ENCODE measurements around the gene MOB3B.

The MOB3B gene

DNA sequence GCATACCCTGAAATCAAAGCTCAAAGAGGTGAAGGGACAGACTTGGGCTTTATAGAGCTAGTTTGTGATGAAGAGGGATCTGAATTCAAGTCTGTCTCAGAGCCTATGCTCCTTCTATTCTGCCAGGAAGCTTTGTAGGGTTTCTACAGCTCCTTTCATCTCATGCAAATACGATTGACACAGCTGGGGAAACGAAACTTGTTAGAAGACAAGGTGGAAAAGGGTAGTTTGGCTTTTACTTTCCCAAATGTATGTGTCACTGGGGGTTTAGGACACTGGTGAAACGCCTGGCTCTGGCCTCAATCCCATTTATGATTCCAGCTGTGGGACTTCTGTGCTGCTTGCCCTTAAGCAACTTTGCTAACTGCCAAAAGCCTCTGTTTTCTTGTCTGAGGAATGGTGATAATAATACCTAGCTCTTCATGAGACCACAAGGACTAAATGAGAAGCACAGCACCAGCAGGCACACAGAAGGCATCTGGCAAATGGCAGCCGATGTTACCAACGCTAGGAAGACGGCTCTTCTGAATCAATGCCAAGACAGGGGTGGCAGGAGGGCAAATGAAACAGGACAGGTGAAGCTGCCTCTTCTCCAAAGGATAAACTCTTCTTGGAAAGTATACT is 162.3 kb downstream of the MOB3B start:
- peak; percentile 71 for DNase-seq (ENCODE audit: low read depth)
- H3K4me3 ChIP-seq (ENCODE audit: low read depth, low read length), result no peak overlapping the region
- TF ChIP-seq, protein P1, sequence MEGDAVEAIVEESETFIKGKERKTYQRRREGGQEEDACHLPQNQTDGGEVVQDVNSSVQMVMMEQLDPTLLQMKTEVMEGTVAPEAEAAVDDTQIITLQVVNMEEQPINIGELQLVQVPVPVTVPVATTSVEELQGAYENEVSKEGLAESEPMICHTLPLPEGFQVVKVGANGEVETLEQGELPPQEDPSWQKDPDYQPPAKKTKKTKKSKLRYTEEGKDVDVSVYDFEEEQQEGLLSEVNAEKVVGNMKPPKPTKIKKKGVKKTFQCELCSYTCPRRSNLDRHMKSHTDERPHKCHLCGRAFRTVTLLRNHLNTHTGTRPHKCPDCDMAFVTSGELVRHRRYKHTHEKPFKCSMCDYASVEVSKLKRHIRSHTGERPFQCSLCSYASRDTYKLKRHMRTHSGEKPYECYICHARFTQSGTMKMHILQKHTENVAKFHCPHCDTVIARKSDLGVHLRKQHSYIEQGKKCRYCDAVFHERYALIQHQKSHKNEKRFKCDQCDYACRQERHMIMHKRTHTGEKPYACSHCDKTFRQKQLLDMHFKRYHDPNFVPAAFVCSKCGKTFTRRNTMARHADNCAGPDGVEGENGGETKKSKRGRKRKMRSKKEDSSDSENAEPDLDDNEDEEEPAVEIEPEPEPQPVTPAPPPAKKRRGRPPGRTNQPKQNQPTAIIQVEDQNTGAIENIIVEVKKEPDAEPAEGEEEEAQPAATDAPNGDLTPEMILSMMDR (IDR thresholded peaks at IDR 0.05; ENCODE audit: insufficient read depth, low read depth, low read length, missing control alignments), result no peak

DNA sequence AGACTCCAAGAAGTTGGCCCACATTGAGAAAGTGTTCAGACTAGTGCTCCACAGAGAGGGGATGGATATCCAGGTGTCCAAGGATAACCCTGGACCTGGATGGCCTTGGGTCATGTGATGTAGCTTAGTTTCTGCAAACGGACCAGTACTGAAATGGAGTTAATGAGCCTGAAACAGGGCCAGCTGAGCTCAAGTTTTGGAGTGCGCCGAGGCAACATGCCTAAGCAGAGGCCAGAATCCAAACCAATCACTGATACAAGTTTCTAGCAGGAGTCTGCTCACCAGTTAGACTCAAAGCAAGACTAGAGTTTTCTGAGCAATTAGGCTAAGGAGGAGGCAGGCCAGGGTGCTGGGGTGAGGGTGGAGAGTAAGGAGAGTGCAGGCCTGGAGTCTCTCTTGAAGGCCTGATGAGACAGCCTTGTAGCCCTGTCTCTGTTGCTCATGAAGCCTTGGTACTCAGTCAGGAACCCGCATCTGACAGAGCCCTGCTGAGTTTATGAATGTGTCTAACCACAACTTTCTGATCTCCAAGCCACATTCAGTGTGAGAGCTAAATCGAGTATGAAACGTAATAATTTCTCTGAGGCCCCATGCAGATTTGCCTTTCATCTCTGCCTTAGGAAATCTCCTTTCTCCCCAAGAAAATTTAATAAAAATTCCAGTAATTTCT is 163.8 kb downstream of the MOB3B start:
- TF ChIP-seq, protein P1 (IDR thresholded peaks at IDR 0.05; ENCODE audit: insufficient read depth, low read depth, low read length, missing control alignments), result no peak
- H3K4me3 ChIP-seq (ENCODE audit: low read depth, low read length), result no peak overlapping the region
- DNase-seq (ENCODE audit: low read depth), result peak; percentile 85

DNA sequence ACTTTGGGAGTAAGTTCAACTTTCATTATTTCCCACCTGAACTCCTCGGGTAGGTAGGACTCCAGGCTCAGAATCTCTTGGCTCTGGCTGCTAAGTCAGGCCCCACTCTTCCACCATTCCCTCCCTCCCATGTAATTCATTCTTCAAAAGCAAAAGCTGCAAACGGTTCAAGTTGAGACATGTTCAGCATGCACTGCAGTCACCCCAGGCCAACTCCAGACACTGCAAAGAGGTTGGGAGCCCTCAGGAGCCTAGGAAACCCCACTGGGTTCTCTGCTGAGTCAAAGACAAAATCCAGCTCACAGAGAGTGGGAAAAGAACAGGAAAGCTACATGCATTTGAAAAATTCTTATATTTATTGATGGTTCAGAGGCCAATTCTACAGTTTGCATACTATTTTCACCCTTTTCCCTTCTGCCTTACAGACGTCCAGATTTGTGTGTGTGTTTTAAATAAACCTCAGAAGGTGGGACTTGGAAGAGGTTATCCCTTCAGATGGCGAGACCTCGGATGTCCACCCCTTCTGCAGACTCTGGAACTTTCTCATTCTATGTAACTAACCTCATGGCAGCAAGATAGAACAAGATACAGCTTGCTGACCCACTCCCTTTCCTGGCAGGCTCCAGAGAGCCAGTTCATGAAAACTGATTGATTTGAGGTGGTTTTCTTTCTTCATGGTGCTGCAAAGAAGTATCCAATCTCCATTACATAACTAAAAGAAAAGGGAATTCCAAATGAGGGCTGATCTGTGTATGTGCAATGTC is 167.0 kb downstream of the MOB3B start:
- H3K4me3 ChIP-seq (ENCODE audit: low read depth, low read length), result no peak overlapping the region
- TF ChIP-seq, protein P1 (IDR thresholded peaks at IDR 0.05; ENCODE audit: insufficient read depth, low read depth, low read length, missing control alignments), result no peak
- DNase-seq (ENCODE audit: low read depth), result no peak

DNA sequence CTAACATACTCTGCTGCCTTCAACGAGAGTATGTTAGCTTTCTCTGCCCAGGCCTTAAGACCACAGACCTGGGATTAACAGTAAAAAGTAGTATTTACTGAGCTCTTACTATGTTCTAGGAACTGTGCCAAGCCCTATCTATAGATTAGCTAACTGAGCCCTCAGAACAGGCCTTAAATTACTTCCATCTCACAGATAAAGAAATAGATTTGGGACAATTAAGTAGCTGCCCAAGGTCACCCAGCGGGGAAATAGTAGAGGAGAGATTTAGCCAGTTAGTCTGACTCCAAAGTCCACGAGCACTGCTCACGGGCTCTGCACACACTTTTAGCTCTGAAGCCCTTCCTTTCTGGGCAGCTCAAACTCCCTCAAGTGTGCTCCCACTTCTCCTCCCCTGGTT is 168.1 kb downstream of the MOB3B start:
- DNase-seq (ENCODE audit: low read depth), result no peak
- TF ChIP-seq, protein P1 (IDR thresholded peaks at IDR 0.05; ENCODE audit: insufficient read depth, low read depth, low read length, missing control alignments), result no peak
- H3K4me3 ChIP-seq (ENCODE audit: low read depth, low read length), result no peak overlapping the region

DNA sequence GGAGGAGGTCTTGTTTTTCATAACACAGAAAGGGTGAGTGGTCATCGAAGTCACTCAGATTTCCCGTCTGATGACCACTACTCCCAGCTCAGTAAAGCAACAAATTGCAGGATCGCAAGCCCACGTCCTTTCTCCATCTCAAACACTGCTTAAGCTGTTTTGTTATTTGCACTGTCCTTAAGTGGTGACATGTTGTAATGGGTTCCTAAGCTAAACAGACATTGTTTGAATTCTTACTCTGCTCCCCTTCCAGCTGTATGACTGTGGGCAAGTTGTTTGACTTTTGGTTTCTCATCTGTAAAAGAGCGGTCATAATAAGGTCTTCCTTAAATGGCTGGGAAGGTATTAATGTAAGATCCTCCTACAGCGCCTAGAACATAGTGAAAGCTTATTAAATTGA is 169.9 kb downstream of the MOB3B start:
- no peak overlapping the region for H3K4me3 ChIP-seq (ENCODE audit: low read depth, low read length)
- no peak for DNase-seq (ENCODE audit: low read depth)
- TF ChIP-seq, protein P1 (IDR thresholded peaks at IDR 0.05; ENCODE audit: insufficient read depth, low read depth, low read length, missing control alignments), result no peak

DNA sequence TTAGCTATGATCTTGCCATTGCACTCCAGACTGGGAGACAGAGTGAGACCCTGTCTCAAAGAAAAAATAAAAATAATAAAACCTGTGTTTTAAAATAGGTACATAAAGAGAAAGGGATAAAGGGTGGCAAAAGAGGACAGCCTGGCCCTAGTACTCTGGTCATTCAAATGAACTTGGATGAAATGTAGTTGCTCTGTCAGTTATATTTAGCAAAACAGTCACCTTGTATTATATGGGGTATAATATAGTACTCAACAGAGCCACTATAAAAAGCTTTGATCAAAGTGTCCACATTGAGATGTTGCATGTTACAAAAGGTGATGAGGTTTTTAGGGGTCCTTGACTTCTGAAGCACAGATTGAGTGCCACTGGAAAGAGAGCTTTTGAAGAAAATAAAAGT is 171.6 kb downstream of the MOB3B start:
- no peak overlapping the region for H3K4me3 ChIP-seq (ENCODE audit: low read depth, low read length)
- DNase-seq (ENCODE audit: low read depth), result no peak
- TF ChIP-seq, protein P1 (IDR thresholded peaks at IDR 0.05; ENCODE audit: insufficient read depth, low read depth, low read length, missing control alignments), result no peak
